DND-41 (cell line): ENCODE data around the gene DNA2.

Source experiments
- ATAC-seq: fragments of 200-7000 bp; cut with Tn5 transposase; 3 replicates; pipeline ENCODE4 v1.9.1; 2021; ENCODE audit warnings: low read depth; ENCODE audit not compliant: insufficient read depth
- DNase-seq: peaks from one replicate; pipeline ENCODE4 v3.0.0-alpha.2; 2020
- H2AFZ ChIP-seq: 2 replicates; pipeline ENCODE4 v1.6.0; 2012; ENCODE audit warnings: low read depth, low read length
- H3K27ac ChIP-seq: 2 replicates; pipeline ENCODE4 v1.5.1; 2012; ENCODE audit warnings: low read length, inconsistent platforms
- H3K27me3 ChIP-seq: fragments of 200-600 bp; sonication (generic); 2 replicates; pipeline ENCODE4 v1.6.0; 2012; ENCODE audit warnings: low read length, mild to moderate bottlenecking, inconsistent platforms; ENCODE audit not compliant: insufficient read depth, poor library complexity
- H3K36me3 ChIP-seq: 2 replicates; pipeline ENCODE4 v1.5.1; 2012; ENCODE audit warnings: low read length, inconsistent platforms; ENCODE audit not compliant: insufficient read depth
- H3K4me1 ChIP-seq: 2 replicates; pipeline ENCODE4 v1.5.1; 2012; ENCODE audit warnings: mild to moderate bottlenecking, low read length; ENCODE audit not compliant: insufficient read depth
- H3K4me2 ChIP-seq: 2 replicates; pipeline ENCODE4 v1.6.0; 2012; ENCODE audit warnings: mild to moderate bottlenecking, moderate library complexity, low read length, inconsistent platforms; ENCODE audit not compliant: insufficient read depth
- H3K4me3 ChIP-seq, 2 experiments: fragments of 200-600 bp in 1 of 2; shearing (Covaris generic) in 1 of 2; 2 replicates each; pipeline ENCODE4 v1.5.1; 2012 to 2016; ENCODE audit warnings: inconsistent platforms in 2 of 2, low read length in 2 of 2, mild to moderate bottlenecking in 2 of 2, low read depth in 1 of 2, moderate library complexity in 1 of 2
- H3K79me2 ChIP-seq: 2 replicates; pipeline ENCODE4 v1.6.0; 2012; ENCODE audit warnings: low read length, inconsistent platforms; ENCODE audit not compliant: insufficient read depth
- H3K9ac ChIP-seq: 2 replicates; pipeline ENCODE4 v1.6.0; 2012; ENCODE audit warnings: low read depth, mild to moderate bottlenecking, inconsistent platforms, low read length, moderate library complexity
- H3K9me3 ChIP-seq: 2 replicates; pipeline ENCODE4 v1.5.1; 2012; ENCODE audit warnings: low read length, moderate library complexity, mild to moderate bottlenecking, inconsistent platforms; ENCODE audit not compliant: insufficient read depth, severe bottlenecking
- H4K20me1 ChIP-seq: 2 replicates; pipeline ENCODE4 v1.6.0; 2012; ENCODE audit warnings: low read length; ENCODE audit not compliant: insufficient read depth
- EZH2 ChIP-seq: IDR thresholded peaks from 3 replicates; pipeline ENCODE4 v1.6.1; 2012; ENCODE audit warnings: borderline replicate concordance, low read depth, mild to moderate bottlenecking, moderate library complexity, low read length, inconsistent platforms; ENCODE audit not compliant: severe bottlenecking
- TF ChIP-seq, protein P1 (sequence below): IDR thresholded peaks from 2 replicates; pipeline ENCODE4 v1.5.1; 2012; ENCODE audit warnings: borderline replicate concordance, low read length, moderate library complexity, mild to moderate bottlenecking; ENCODE audit not compliant: poor library complexity, severe bottlenecking; ENCODE audit errors: extremely low read depth

Gene DNA2

DNA sequence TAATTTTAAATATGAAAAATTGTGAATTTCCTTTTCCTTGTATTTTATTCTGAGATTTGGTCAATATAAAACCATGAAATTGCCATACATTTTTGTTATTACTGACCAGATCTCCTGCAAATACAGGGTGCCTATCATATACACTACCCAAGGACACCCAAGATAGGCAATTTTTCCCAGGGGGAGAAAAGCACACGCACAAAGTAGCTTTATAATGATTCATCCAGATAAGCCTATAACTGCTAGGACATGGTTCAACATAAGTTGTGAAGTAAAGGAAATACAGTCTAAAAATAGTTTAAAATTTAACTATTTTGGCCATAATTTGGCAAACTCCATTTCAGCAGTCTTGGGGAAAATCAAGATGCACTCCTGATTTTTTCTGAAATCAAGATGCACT is 69.5 kb downstream of the DNA2 start:
- Histone ChIP-seq H2AFZ (no peak overlapping the region), H3K9me3 (no peaks in the 10 kb centered on the region), H4K20me1 (no peaks in the 10 kb centered on the region; the same call in 1 of the 2 replicates), H3K4me2 (no peak overlapping the region), H3K27ac (no peak overlapping the region), H3K4me1 (peaks cover 18% of the 10 kb centered on the region), H3K9ac (no peak overlapping the region), H3K27me3 (no peaks in the 10 kb centered on the region), H3K4me3 (no peak overlapping the region), H3K36me3 (peaks cover 33% of the 10 kb centered on the region), H3K79me2 (peaks cover 58% of the 10 kb centered on the region)
- TF ChIP-seq, protein P1, sequence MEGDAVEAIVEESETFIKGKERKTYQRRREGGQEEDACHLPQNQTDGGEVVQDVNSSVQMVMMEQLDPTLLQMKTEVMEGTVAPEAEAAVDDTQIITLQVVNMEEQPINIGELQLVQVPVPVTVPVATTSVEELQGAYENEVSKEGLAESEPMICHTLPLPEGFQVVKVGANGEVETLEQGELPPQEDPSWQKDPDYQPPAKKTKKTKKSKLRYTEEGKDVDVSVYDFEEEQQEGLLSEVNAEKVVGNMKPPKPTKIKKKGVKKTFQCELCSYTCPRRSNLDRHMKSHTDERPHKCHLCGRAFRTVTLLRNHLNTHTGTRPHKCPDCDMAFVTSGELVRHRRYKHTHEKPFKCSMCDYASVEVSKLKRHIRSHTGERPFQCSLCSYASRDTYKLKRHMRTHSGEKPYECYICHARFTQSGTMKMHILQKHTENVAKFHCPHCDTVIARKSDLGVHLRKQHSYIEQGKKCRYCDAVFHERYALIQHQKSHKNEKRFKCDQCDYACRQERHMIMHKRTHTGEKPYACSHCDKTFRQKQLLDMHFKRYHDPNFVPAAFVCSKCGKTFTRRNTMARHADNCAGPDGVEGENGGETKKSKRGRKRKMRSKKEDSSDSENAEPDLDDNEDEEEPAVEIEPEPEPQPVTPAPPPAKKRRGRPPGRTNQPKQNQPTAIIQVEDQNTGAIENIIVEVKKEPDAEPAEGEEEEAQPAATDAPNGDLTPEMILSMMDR: no peak
- no peak for TF ChIP-seq EZH2
- no peak for DNase-seq
- no peak for ATAC-seq

DNA sequence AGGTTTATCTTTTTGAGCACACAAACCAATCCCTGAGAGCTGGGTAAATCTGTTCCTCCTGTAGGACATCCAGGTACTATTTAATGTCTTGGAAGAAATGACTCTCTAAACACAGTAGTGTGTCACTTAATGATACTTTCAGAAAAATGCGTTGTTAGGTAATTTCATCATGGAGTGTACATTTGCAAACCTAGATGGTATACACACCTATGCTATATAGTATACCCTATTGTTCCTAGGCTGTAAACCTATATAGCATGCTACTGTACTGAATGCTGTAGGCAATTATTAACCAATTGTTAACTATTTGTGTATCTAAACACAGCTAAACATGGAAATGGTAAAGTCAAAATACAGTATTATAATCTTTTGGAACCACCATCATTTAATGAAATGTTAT is 74.8 kb downstream of the DNA2 start:
- H3K79me2 ChIP-seq: peaks cover 16% of the 10 kb centered on the region
- no peak overlapping the region for H3K4me3 ChIP-seq
- no peaks in the 10 kb centered on the region for H4K20me1 ChIP-seq
- H3K4me2 ChIP-seq: no peak overlapping the region
- no peak overlapping the region for H3K9ac ChIP-seq
- no peaks in the 10 kb centered on the region for H3K9me3 ChIP-seq
- no peaks in the 10 kb centered on the region for H3K4me1 ChIP-seq
- H3K27ac ChIP-seq: no peak overlapping the region
- DNase-seq (no peak), ATAC-seq (no peak)
- no peaks in the 10 kb centered on the region for H3K27me3 ChIP-seq
- peaks cover 63% of the 10 kb centered on the region for H3K36me3 ChIP-seq
- H2AFZ ChIP-seq: no peak overlapping the region
- no peak for TF ChIP-seq EZH2
- TF ChIP-seq, protein P1: no peak

DNA sequence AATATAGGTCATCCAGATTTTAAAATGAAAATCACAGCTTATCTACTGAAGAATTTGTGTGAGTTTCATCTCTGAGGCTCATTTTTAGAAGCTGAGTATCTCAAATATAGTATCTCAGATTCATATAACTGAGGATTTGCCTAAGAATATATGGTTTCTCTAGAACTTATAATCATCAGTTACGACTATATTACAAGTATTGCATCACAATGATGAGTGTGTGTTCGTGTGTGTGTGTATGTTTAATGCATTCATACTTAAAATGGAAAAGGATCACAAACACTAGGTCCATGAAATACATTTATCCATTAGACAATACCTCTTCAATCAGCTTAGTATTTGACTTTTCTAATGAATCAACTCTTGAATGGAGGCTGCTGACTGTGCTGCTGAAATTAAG is 86.0 kb downstream of the DNA2 start:
- no peak for DNase-seq
- peaks cover 61% of the 10 kb centered on the region for H3K36me3 ChIP-seq
- H3K27me3 ChIP-seq: no peaks in the 10 kb centered on the region
- no peaks in the 10 kb centered on the region for H3K79me2 ChIP-seq
- H3K4me2 ChIP-seq: no peak overlapping the region
- H3K4me1 ChIP-seq: no peaks in the 10 kb centered on the region
- no peak overlapping the region for H2AFZ ChIP-seq
- H3K4me3 ChIP-seq: no peak overlapping the region
- no peak overlapping the region for H3K27ac ChIP-seq
- ATAC-seq: no peak
- H4K20me1 ChIP-seq: no peaks in the 10 kb centered on the region
- TF ChIP-seq, protein P1: no peak
- TF ChIP-seq EZH2: no peak
- no peak overlapping the region for H3K9ac ChIP-seq
- H3K9me3 ChIP-seq: no peaks in the 10 kb centered on the region

DNA sequence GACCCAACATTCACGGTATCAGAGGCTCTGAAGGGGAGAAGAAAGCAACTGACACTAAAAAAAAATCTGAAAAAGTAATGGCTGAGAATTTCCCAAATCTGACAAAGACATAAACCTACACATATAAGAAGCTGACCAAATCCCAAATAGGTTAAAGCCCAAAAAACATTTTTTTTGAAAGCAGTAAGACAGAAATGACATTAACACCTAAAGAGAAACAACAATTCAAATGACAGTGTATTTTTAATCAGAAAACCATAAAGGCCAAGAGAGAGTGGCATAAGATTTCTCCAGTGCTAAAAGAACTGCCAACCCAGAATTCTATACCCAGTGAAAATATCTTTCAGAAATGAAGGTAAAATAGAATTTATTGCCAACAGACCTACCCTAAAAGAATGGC is 100.2 kb downstream of the DNA2 start:
- Histone ChIP-seq H3K27me3 (no peaks in the 10 kb centered on the region), H3K27ac (no peak overlapping the region), H3K9me3 (peaks cover 20% of the 10 kb centered on the region), H3K4me1 (no peaks in the 10 kb centered on the region), H3K36me3 (peaks cover 60% of the 10 kb centered on the region), H3K4me2 (no peak overlapping the region), H3K9ac (no peak overlapping the region), H3K4me3 (no peak overlapping the region), H2AFZ (no peak overlapping the region), H4K20me1 (no peaks in the 10 kb centered on the region), H3K79me2 (no peaks in the 10 kb centered on the region)
- ATAC-seq (no peak), DNase-seq (no peak)
- no peak for TF ChIP-seq EZH2
- TF ChIP-seq, protein P1: no peak
